HCT116 (cell line): ENCODE data around the gene HMG20A.

ENCODE experiments used
- ATF3 ChIP-seq: IDR thresholded peaks from 2 replicates; pipeline ENCODE4 v1.6.1; 2012
- CEBPB ChIP-seq: IDR thresholded peaks from 2 replicates; pipeline ENCODE4 v1.6.1; 2012; ENCODE audit warnings: low read depth
- CTCF ChIP-seq, 3 experiments: fragments of 200-600 bp in 1 of 3; sonication (generic) in 1 of 3; IDR thresholded peaks in 2 of 3; conservative IDR thresholded peaks in 1 of 3; 2 replicates each; pipeline ENCODE4 v1.5.1; 2012 to 2017; ENCODE audit warnings: low read depth in 2 of 3, low read length in 2 of 3, antibody characterized with exemption in 1 of 3, borderline replicate concordance in 1 of 3, control low read depth in 1 of 3, mild to moderate bottlenecking in 1 of 3, mixed read lengths in 1 of 3, mixed run types in 1 of 3, moderate library complexity in 1 of 3; ENCODE audit not compliant: insufficient read depth in 1 of 3
- EZH2 ChIP-seq: fragments of 200-600 bp; sonication (generic); IDR thresholded peaks from 2 replicates; pipeline ENCODE4 v1.6.1; 2017; ENCODE audit warnings: antibody characterized with exemption, mixed run types
- JUND ChIP-seq: IDR thresholded peaks from 2 replicates; pipeline ENCODE4 v1.6.1; 2012
- MAX ChIP-seq: IDR thresholded peaks from 2 replicates; pipeline ENCODE4 v1.6.1; 2012
- POLR2A ChIP-seq: IDR thresholded peaks from 2 replicates; pipeline ENCODE4 v1.7.0; 2011; ENCODE audit warnings: borderline replicate concordance; ENCODE audit not compliant: insufficient read depth, insufficient read length; ENCODE audit errors: extremely low read depth
- POLR2AphosphoS5 ChIP-seq: IDR thresholded peaks from 2 replicates; pipeline ENCODE4 v1.6.1; 2011; ENCODE audit warnings: mild to moderate bottlenecking, low read depth, low read length, moderate library complexity
- RAD21 ChIP-seq: IDR thresholded peaks from 2 replicates; pipeline ENCODE4 v1.6.1; 2012; ENCODE audit warnings: low read depth, mild to moderate bottlenecking
- REST ChIP-seq: IDR thresholded peaks from 2 replicates; pipeline ENCODE4 v1.6.1; 2012; ENCODE audit warnings: low read depth
- SIN3A ChIP-seq: IDR thresholded peaks from 2 replicates; pipeline ENCODE4 v1.6.1; 2012; ENCODE audit warnings: low read depth
- SP1 ChIP-seq: IDR thresholded peaks from 2 replicates; pipeline ENCODE4 v1.6.1; 2012; ENCODE audit warnings: low read depth
- YY1 ChIP-seq: IDR thresholded peaks from 2 replicates; pipeline ENCODE4 v1.6.1; 2011; ENCODE audit warnings: low read length, low read depth, moderate library complexity, mild to moderate bottlenecking; ENCODE audit not compliant: insufficient replicate concordance; ENCODE audit errors: extremely low read depth

GRCh38 chr15:77416148-77416455 lies 4.6 kb upstream of the HMG20A start:
- TF ChIP-seq CTCF (IDR thresholded peaks at IDR 0.05 in 2 of 3, conservative IDR thresholded peaks at IDR 0.05 in 1 of 3; ENCODE audit: borderline replicate concordance in 1 of 3, insufficient read depth in 1 of 3, low read depth in 2 of 3, low read length in 2 of 3) (no peak), POLR2A (no peak), POLR2AphosphoS5 (no peak), EZH2 (no peak), YY1 (no peak), CEBPB (no peak), MAX (no peak), JUND (no peak), ATF3 (no peak), REST (no peak), RAD21 (no peak), SIN3A (no peak), SP1 (no peak)
